ENCODE data around the gene TRPV4.

Gene TRPV4

GRCh38 chr12:109760930-109761921 lies 72.0 kb downstream of the TRPV4 start:
- DNase-seq: no peak

GRCh38 chr12:109760031-109760929 lies 72.9 kb downstream of the TRPV4 start:
- no peak for DNase-seq

GRCh38 chr12:109759595-109759994 lies 73.6 kb downstream of the TRPV4 start:
- DNase-seq: no peak

GRCh38 chr12:109758426-109759420 lies 74.5 kb downstream of the TRPV4 start:
- no peak for DNase-seq

- DNase-seq: no peak
Measured at GRCh38 chr12:109757671-109758265, 75.4 kb downstream of the TRPV4 start.

GRCh38 chr12:109756457-109756856 lies 76.7 kb downstream of the TRPV4 start:
- no peak for DNase-seq

GRCh38 chr12:109753959-109754358 lies 79.2 kb downstream of the TRPV4 start:
- DNase-seq: no peak

GRCh38 chr12:109753054-109753401 lies 80.2 kb downstream of the TRPV4 start:
- no peak for DNase-seq

GRCh38 chr12:109752117-109753053 lies 80.8 kb downstream of the TRPV4 start:
- no peak for DNase-seq

GRCh38 chr12:109744986-109745942 lies 87.9 kb downstream of the TRPV4 start:
- no peak for DNase-seq

- DNase-seq: no peak
Measured at GRCh38 chr12:109744026-109744425, 89.2 kb downstream of the TRPV4 start.

- DNase-seq: no peak
Measured at GRCh38 chr12:109743076-109743910, 89.9 kb downstream of the TRPV4 start.

GRCh38 chr12:109741970-109742703 lies 91.1 kb downstream of the TRPV4 start:
- DNase-seq: no peak

GRCh38 chr12:109741286-109741969 lies 91.8 kb downstream of the TRPV4 start:
- no peak for DNase-seq

GRCh38 chr12:109740694-109741245 lies 92.4 kb downstream of the TRPV4 start:
- DNase-seq: no peak

- DNase-seq: no peak
Measured at GRCh38 chr12:109739747-109740693, 93.2 kb downstream of the TRPV4 start.
